ENCODE data around the gene HSPA1L.

- TF ChIP-seq POLR2AphosphoS5 (IDR thresholded peaks at IDR 0.05; ENCODE audit: low read depth, low read length) (no peak), TAF1 (IDR thresholded peaks at IDR 0.05; ENCODE audit: borderline replicate concordance, insufficient read depth, low read length) (no peak)
These were observed 16.5 kb upstream of the HSPA1L start for GRCh38 chr6:31831350-31832215.
